Measurements from ENCODE around the gene ECE1. TPM values are rescaled to one million over a fixed set of nuclear protein-coding genes. Genes with fewer than 3 reads are reported as not detected.
"Not testable (repeated sequence)": the region's sequence is repeated elsewhere in the genome, so short reads cannot be mapped to it uniquely, and the experiment has no call there.

The ECE1 gene
- total and polyA plus RNA-seq, 3 donors from 2014 or later = 66.1 to 101 (median 96.4) TPM

- intact Hi-C loops (cut with DNase I; ENCODE audit: low total_unique reads) = no loop called here
- TF ChIP-seq, protein P1, sequence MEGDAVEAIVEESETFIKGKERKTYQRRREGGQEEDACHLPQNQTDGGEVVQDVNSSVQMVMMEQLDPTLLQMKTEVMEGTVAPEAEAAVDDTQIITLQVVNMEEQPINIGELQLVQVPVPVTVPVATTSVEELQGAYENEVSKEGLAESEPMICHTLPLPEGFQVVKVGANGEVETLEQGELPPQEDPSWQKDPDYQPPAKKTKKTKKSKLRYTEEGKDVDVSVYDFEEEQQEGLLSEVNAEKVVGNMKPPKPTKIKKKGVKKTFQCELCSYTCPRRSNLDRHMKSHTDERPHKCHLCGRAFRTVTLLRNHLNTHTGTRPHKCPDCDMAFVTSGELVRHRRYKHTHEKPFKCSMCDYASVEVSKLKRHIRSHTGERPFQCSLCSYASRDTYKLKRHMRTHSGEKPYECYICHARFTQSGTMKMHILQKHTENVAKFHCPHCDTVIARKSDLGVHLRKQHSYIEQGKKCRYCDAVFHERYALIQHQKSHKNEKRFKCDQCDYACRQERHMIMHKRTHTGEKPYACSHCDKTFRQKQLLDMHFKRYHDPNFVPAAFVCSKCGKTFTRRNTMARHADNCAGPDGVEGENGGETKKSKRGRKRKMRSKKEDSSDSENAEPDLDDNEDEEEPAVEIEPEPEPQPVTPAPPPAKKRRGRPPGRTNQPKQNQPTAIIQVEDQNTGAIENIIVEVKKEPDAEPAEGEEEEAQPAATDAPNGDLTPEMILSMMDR (IDR thresholded peaks at IDR 0.05) = no peak
- no peak for TF ChIP-seq POLR2A (IDR thresholded peaks at IDR 0.05)
- no peak for DNase-seq
- peaks cover 18% of the 10 kb centered on the region for H3K4me1 ChIP-seq
- no peaks in the 10 kb centered on the region for H3K36me3 ChIP-seq (ENCODE audit: low read depth, missing control alignments)
- peak overlapping the region; percentile 90 to 93 for H3K27ac ChIP-seq
- peak overlapping the region; percentile 72 to 85 for H3K4me3 ChIP-seq
- H3K9me3 ChIP-seq = no peaks in the 10 kb centered on the region
- 28 to 44% methylated on average over 2 of the region's 2 CpGs for WGBS, 2 donors
- no peaks in the 10 kb centered on the region for H3K27me3 ChIP-seq
Measured at GRCh38 chr1:21174230-21174629, 116.0 kb downstream of the ECE1 start.

- H3K27ac ChIP-seq; intact Hi-C loops (cut with DNase I; ENCODE audit: low total_unique reads); H3K36me3 ChIP-seq (ENCODE audit: low read depth, missing control alignments); H3K4me3 ChIP-seq; H3K9me3 ChIP-seq; DNase-seq; H3K27me3 ChIP-seq: not testable (repeated sequence)
- WGBS, 2 donors = 86 to 90% methylated on average over 12 of the region's 12 CpGs
- peaks cover 18% of the 10 kb centered on the region for H3K4me1 ChIP-seq
Measured at GRCh38 chr1:21173096-21173495, 117.2 kb downstream of the ECE1 start.

DNA sequence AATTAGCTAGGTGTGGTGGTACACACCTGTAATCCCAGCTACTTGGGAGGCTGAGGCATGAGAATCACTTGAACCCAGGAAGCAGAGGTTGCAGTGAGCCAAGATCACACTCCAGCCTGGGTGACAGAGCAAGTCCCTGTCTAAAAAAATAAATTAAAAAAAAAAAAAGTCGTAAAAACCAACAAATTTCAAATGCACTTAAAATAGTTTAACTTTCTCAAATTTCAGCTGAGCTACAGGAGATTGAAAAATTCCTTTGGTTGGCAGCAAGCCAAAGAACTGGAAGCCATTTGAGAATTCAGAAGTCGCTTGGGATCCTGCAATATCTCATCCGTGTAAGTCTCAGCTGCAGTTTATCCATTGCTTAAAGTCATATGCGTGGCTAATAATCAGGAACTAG is 119.4 kb downstream of the ECE1 start:
- peak; percentile 51 for DNase-seq
- H3K36me3 ChIP-seq (ENCODE audit: low read depth, missing control alignments); H3K27me3 ChIP-seq; intact Hi-C loops (cut with DNase I; ENCODE audit: low total_unique reads); H3K9me3 ChIP-seq; H3K4me3 ChIP-seq: not testable (repeated sequence)
- 23 to 41% methylated on average over 4 of the region's 4 CpGs for WGBS, 2 donors
- Histone ChIP-seq H3K27ac (peak overlapping the region in 1 of 2 donors; percentile 68), H3K4me1 (peaks cover 18% of the 10 kb centered on the region)

GRCh38 chr1:21168444-21168843 is 121.8 kb downstream of the ECE1 start:
- no peak for DNase-seq
- Histone ChIP-seq H3K27me3 (no peaks in the 10 kb centered on the region), H3K27ac (no peak overlapping the region), H3K4me1 (peaks cover 10% of the 10 kb centered on the region), H3K4me3 (no peak overlapping the region), H3K9me3 (no peaks in the 10 kb centered on the region), H3K36me3 (ENCODE audit: low read depth, missing control alignments) (no peaks in the 10 kb centered on the region)
- intact Hi-C loops (cut with DNase I; ENCODE audit: low total_unique reads) = no loop called here
- TF ChIP-seq POLR2A (IDR thresholded peaks at IDR 0.05) = no peak
- TF ChIP-seq, protein P1 (IDR thresholded peaks at IDR 0.05) = no peak
- WGBS, 2 donors = 95 to 97% methylated on average over 2 of the region's 2 CpGs

Other genes starting within 250 kb of the ECE1 start
- 100 to 1,000 TPM; 146 to 165 TPM for gene EIF4G3, start 113.6 kb downstream of the ECE1 start, total RNA-seq
- gene EIF4G3, start 113.6 kb downstream of the ECE1 start, polyA plus RNA-seq (ENCODE audit: insufficient read depth, low read depth, low replicate concordance) = 198 TPM
- gene NBPF3, start 149.7 kb upstream of the ECE1 start, total RNA-seq = 10 to 100 TPM; 38.3 to 42.0 TPM
- gene NBPF3, start 149.7 kb upstream of the ECE1 start, polyA plus RNA-seq (ENCODE audit: insufficient read depth, low read depth, low replicate concordance) = 49.1 TPM
- 10 to 100 TPM; 15.7 to 22.2 TPM for gene ALPL, start 219.0 kb upstream of the ECE1 start, total RNA-seq
- gene ALPL, start 219.0 kb upstream of the ECE1 start, polyA plus RNA-seq (ENCODE audit: insufficient read depth, low read depth, low replicate concordance) = 11.8 TPM